ENCODE data around the gene FIP1L1.

Gene FIP1L1

DNA sequence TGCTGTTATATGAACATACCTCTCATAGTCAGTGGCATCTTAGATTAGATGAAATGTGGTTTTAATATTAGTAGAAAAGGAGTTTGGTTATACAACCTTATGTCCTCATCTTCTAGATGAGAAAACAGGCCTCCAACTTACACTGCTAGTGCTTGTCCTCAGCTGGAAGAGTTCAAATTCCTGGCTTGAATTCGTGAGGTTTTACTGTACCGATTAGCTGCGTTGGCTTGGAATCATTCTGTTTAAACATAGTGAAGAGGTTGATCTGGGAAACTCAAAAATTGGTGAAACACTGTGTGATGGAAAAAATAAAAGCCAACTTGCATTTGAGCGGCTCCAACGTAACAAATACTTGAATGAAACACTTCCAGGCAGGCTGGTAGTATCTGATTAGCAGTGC, 132.9 kb downstream of the FIP1L1 start:
- TF ChIP-seq, protein P1, sequence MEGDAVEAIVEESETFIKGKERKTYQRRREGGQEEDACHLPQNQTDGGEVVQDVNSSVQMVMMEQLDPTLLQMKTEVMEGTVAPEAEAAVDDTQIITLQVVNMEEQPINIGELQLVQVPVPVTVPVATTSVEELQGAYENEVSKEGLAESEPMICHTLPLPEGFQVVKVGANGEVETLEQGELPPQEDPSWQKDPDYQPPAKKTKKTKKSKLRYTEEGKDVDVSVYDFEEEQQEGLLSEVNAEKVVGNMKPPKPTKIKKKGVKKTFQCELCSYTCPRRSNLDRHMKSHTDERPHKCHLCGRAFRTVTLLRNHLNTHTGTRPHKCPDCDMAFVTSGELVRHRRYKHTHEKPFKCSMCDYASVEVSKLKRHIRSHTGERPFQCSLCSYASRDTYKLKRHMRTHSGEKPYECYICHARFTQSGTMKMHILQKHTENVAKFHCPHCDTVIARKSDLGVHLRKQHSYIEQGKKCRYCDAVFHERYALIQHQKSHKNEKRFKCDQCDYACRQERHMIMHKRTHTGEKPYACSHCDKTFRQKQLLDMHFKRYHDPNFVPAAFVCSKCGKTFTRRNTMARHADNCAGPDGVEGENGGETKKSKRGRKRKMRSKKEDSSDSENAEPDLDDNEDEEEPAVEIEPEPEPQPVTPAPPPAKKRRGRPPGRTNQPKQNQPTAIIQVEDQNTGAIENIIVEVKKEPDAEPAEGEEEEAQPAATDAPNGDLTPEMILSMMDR (IDR thresholded peaks at IDR 0.05; ENCODE audit: low read length, missing control alignments), result no peak
- peak; percentile 5 for DNase-seq (ENCODE audit: low read depth)

More for the DNA sequence above, 132.9 kb downstream of the FIP1L1 start:
- no peak overlapping the region for H3K4me3 ChIP-seq (replicated peaks; ENCODE audit: low read depth, low read length)
